Measurements from ENCODE around the gene RFT1. TPM values are rescaled to one million over a fixed set of nuclear protein-coding genes. Genes with fewer than 3 reads are reported as not detected.

RFT1 gene
- total and polyA plus RNA-seq, 2 of the 13 experiments (the other 11 are each of a cell fraction or from before 2014, with no cell fraction given), result 23.2 to 37.0 TPM

DNA sequence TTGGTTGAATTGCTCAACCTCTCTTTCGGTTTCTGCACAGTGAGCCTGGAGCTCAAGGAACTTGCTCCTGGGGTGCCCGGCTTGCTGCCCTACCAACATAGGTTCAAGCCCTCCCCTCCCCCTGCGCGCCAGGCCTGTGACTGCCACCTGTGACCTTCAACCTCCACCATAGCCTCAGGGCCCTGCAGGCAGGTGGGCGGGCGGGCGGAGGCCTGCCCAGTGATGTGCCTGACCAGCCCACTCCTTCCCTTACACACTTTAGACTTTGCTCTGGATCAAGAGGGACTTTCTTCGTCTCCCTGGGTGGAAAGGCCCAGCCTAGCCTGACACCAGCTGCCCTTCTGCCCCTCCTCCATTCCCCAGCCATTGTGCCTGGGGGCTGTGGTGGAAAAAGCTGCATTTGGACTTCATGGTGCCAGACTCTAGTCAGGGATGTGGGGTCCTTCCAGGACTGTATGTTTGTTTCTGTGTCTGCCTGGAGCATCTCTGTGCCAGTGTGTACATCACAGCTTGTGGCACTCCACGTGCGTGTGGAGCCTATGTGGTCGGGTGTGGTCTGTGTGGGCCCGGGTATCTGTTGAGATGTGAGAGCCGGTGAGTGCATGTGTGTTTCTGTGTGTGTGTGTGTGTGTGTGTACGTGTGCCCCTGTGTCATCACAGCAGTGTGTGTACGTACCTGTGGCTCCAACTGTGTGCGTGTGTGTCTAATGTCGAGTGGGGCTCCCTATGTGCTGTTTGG is 40.3 kb upstream of the RFT1 start (continued):
- TF ChIP-seq ARNTL (CRISPR knock-in tag; IDR thresholded peaks at IDR 0.05) (peak; percentile 67; the same call in 1 of the 2 replicates), ZNF337 (CRISPR knock-in tag; IDR thresholded peaks at IDR 0.05; ENCODE audit: borderline replicate concordance, low read depth) (no peak), ZNF549 (CRISPR knock-in tag; IDR thresholded peaks at IDR 0.05) (no peak), ZNF34 (CRISPR knock-in tag; IDR thresholded peaks at IDR 0.05; ENCODE audit: borderline replicate concordance) (no peak), DMTF1 (CRISPR knock-in tag; IDR thresholded peaks at IDR 0.05) (no peak), ZNF180 (CRISPR knock-in tag; IDR thresholded peaks at IDR 0.05; ENCODE audit: borderline replicate concordance, low read depth) (no peak), PHF21A (CRISPR knock-in tag; IDR thresholded peaks at IDR 0.05) (no peak), ZNF572 (CRISPR knock-in tag; IDR thresholded peaks at IDR 0.05) (no peak), ZFP91 (CRISPR knock-in tag; IDR thresholded peaks at IDR 0.05; ENCODE audit: borderline replicate concordance) (no peak), MED13 (CRISPR knock-in tag; IDR thresholded peaks at IDR 0.05) (no peak), ZBTB38 (CRISPR knock-in tag; IDR thresholded peaks at IDR 0.05) (no peak; the same call in 1 of the 2 replicates), ZBTB7B (CRISPR knock-in tag; IDR thresholded peaks at IDR 0.05) (peak; percentile 50; the same call in 1 of the 2 replicates), ZNF776 (CRISPR knock-in tag; IDR thresholded peaks at IDR 0.05) (no peak), MIER3 (CRISPR knock-in tag; IDR thresholded peaks at IDR 0.05; ENCODE audit: borderline replicate concordance) (no peak; the same call in 1 of the 2 replicates), ZNF652 (CRISPR knock-in tag; IDR thresholded peaks at IDR 0.05; ENCODE audit: borderline replicate concordance, low read depth) (no peak), MYC (CRISPR knock-in tag; IDR thresholded peaks at IDR 0.05; ENCODE audit: borderline replicate concordance) (peak; percentile 72), ZNF367 (CRISPR knock-in tag; IDR thresholded peaks at IDR 0.05; ENCODE audit: borderline replicate concordance) (0 out of 2 replicates have a peak, but pooled peaks have one; percentile 32), KLF6 (CRISPR knock-in tag; IDR thresholded peaks at IDR 0.05) (no peak), ZKSCAN8 (CRISPR knock-in tag; IDR thresholded peaks at IDR 0.05; ENCODE audit: borderline replicate concordance) (no peak), KDM1A (CRISPR knock-in tag; IDR thresholded peaks at IDR 0.05) (no peak)
- TF ChIP-seq, protein P1, sequence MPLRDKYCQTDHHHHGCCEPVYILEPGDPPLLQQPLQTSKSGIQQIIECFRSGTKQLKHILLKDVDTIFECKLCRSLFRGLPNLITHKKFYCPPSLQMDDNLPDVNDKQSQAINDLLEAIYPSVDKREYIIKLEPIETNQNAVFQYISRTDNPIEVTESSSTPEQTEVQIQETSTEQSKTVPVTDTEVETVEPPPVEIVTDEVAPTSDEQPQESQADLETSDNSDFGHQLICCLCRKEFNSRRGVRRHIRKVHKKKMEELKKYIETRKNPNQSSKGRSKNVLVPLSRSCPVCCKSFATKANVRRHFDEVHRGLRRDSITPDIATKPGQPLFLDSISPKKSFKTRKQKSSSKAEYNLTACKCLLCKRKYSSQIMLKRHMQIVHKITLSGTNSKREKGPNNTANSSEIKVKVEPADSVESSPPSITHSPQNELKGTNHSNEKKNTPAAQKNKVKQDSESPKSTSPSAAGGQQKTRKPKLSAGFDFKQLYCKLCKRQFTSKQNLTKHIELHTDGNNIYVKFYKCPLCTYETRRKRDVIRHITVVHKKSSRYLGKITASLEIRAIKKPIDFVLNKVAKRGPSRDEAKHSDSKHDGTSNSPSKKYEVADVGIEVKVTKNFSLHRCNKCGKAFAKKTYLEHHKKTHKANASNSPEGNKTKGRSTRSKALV (CRISPR knock-in tag; IDR thresholded peaks at IDR 0.05), result no peak
